Measurements from ENCODE around the gene NKX6-1. TPM values are rescaled to one million over a fixed set of nuclear protein-coding genes. Genes with fewer than 3 reads are reported as not detected.

The NKX6-1 gene
- total RNA-seq: not detected
- long read RNA-seq: 0 reads

DNA sequence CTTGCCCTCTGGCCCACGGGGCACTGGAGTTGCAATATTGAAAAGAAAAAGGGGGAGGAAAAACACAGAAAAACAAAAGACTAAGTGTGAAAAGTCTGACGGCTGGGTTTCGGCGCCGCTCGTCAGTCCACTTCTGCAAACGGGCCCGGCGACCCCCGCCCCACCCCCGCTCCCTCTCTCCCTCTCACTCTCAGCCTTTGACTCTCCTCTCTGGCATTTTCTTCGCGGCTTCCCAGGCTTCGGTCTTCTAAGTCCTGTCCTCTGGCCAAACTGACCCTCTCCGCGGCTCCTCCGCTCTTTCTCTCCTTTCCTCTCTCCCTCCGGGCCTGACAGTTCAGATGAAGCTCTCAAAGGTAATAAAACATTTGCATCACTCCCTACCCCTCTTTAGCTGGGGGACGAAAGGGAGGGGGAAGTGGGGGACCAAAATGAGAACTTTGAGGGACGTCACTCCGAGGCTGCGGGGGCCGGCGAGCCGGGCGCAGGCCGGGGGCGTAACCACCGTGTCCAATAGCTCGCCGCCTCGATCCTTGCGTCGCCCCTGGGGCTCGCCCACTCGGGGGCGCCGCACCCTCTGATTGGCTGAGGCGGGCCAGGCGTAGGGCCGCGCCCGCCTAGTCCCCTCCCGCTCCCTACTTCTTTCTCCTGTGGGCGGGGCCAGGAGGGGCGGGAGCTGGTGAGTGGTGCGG lies at the start of gene NKX6-1:
NKX6-1 (minus strand) TSS at position 358 of the 689 bp plus-strand sequence. CDS start 1,064 bp downstream, outside the sequence.
- ATAC-seq (peak; percentile 75), DNase-seq (ENCODE audit: missing footprints) (no peak)
- intact Hi-C loops (cut with DNase I): no loop called here

DNA sequence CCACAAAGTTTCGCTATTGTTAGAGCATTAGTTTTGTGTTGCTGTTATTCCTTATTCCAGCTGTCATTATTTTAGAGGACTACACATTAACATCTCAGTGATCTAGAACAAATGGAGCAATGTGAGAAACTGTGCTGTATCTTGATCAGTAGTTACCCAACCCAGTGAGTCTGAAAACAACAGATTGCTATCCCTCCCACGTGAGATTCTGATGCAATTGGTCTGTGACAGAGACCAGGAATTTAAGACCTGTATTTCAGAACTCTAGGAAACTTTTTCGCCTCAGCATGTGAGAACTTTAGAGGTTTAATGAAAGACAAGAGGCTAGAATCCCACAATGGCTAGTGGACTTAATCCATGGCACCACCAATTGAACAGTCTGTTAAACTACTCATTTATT lies 48.1 kb upstream of the NKX6-1 start:
- ATAC-seq (no peak), DNase-seq (ENCODE audit: missing footprints) (no peak)
- intact Hi-C loops (cut with DNase I): no loop called here

DNA sequence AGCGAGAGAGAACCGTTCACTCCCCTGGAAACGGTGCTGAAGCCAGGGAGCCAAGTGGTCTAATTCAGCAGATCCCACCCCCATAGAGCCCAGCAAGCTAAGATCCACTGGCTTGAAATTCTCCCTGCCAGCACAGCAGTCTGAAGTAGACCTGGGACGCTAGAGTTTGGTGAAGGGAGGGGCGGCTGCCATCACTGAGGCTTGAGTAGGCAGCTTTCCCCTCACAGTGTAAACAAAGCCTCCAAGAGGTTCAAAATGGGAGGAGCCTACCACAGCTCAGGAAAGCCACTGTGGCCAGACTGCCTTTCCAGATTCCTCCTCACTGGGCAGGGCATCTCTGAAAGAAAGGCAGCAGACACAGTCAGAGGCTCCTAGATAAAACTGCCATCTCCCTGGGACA lies 46.0 kb upstream of the NKX6-1 start:
- intact Hi-C loops (cut with DNase I): no loop called here
- ATAC-seq: no peak
- no peak for DNase-seq (ENCODE audit: missing footprints)

DNA sequence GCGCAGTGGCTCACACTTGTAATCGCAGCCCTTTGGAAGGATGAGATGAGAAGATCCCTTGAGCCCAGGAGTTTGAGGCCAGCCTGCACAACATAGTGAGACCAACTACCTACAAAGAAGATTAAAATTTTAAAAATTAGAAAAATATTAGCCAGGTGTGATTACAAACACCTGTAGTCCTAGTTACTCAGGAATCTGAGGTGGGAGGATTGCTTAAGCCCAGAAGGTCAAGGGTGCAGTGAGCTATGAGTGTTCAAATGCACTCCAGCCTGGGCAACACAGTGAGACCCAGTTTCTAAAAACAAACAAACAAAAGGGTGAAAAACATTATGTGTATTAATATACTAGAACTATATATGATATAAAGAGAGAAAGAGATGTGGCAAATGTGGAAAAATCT lies 36.8 kb upstream of the NKX6-1 start:
- ATAC-seq: no peak
- no peak for DNase-seq (ENCODE audit: missing footprints)
- intact Hi-C loops (cut with DNase I): no loop called here

DNA sequence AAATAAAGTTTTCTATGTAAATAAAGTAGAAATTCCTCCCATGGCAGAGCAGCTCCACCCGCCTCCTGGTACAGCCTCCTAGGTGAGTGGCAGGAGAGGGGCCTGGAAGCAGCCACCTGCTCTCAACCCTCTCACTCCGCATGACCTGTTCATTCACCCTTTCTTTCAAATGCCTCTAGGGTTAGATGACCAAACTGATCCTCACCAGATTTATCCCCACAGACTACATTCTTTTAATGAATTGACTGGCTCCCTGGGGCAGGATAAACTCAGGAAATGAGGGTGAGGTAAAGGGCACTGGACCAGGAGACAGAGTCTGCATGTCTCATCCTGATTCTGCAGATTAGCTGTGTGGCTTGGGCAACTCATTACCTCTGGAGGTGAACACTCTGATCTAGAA lies 32.6 kb upstream of the NKX6-1 start:
- no peak for ATAC-seq
- intact Hi-C loops (cut with DNase I): no loop called here
- DNase-seq (ENCODE audit: missing footprints): no peak

DNA sequence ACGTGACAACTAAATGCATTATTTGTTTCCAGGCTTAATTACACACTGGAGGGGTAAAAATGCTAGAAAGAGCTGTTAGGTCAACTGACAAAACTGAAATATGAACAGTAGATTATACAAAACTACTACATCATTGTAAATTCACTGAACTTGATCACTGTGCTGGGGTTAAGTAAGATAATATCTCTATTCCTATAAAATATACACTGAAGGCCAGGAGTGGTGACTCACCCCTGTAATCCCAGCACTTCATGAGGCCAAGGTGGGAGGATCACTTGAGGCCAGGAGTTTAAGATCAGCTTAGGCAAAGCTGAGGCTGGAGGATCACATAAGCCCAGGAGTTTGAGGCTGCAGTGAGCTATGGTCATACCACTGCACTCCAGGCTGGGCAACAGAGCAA lies 31.8 kb upstream of the NKX6-1 start:
- ATAC-seq: no peak
- no peak for DNase-seq (ENCODE audit: missing footprints)
- intact Hi-C loops (cut with DNase I): no loop called here

DNA sequence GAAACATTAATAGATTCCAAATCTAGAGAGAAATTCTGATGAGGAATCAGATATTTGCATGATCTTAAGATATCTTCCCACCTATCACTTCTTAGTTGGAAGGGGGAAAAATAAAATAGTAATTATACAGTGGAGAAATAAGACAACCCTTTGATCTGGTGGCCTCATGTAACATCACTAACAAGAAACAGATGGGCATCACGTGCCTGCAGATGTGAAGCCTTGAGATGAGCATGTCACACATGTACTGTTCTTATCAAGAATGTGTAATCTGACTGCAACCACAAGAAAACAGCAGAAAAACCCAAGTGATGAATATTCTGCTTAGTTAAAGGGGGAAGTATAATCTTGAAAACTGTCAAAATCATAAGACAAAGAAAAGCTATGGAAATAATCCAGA lies 31.4 kb upstream of the NKX6-1 start:
- no peak for ATAC-seq
- DNase-seq (ENCODE audit: missing footprints): no peak
- intact Hi-C loops (cut with DNase I): no loop called here

DNA sequence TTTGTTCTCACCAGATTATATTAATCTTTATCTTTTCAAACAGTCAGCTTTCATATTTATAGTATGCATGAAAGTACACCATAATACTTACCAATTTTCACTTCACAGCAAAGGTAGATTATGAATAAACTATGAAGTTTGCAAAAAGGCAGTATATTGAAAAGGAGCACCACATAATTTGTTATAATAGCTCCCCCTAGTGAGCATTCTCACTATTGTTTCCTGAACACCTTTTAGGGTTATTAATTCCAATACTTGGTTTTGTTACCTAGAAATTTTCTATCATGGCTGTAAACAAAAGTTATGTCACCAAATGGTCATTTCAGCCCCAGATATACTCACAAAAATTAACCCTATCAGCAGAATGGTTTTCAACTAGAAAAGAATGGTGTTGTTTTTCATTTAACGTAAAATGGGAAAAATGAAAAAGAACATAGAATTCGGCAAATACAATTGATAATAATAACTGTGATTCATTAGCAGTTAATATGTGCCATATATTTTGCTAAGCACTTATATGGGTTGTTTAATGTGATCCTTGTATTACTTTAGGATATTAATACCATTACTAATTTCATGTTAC lies 30.2 kb upstream of the NKX6-1 start:
- DNase-seq (ENCODE audit: missing footprints): no peak
- intact Hi-C loops (cut with DNase I): no loop called here
- no peak for ATAC-seq

DNA sequence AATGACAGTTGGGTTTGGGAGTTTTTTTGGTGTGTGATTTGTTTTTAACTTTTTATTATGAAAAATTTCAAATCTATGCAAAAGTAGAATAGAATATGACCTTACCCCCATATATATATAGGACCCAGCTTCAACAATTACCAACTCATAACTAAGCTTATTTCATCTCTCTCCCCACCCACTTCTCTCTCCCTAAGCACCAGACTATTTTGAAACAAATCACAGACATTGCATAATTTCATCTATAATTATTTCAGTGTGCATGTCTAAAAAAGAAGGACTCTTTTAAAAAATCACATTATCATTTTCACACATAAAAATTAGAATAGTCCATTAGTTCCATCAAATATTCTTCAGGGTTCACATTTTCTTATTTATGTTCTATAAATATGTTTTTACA lies 28.3 kb upstream of the NKX6-1 start:
- no peak for ATAC-seq
- intact Hi-C loops (cut with DNase I): no loop called here
- no peak for DNase-seq (ENCODE audit: missing footprints)

DNA sequence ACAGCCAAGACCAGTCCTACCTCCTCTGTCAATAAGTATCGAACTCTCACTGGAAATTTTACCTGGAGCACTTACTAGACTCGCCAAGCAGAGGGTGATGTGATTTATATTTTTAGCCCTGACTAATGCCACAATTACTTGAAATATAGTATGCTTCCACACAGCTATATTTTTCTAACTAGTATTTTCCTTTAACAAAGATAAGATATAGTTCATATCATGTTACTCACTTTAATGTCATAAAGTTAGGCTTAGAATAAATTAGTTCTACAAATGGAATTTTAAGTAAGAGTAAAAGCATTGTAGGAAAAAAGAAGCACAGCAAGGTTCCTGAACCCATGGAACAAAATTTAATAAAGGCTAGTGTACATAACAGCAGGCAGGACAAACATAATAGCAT lies 16.0 kb upstream of the NKX6-1 start:
- DNase-seq (ENCODE audit: missing footprints) (no peak), ATAC-seq (no peak)
- intact Hi-C loops (cut with DNase I): no loop called here

DNA sequence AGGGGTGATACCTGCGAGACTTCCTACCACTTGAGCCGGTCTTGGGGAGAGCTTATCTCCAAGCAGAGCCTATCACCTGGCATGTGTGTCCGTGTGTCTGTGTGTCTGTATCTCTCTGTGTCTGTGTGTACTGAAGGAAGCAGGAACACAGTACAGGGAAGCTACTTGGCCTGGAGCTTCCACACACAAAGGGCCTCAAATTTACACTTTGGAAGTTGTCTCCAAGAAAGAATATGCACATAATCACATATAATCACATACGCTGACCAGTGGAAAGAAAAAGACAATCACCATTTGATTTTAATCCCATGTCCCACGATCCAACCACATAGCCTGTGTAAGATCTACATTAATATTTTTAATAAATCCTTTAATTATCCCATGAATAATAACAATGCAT lies 13.2 kb upstream of the NKX6-1 start:
- intact Hi-C loops (cut with DNase I): no loop called here
- no peak for DNase-seq (ENCODE audit: missing footprints)

DNA sequence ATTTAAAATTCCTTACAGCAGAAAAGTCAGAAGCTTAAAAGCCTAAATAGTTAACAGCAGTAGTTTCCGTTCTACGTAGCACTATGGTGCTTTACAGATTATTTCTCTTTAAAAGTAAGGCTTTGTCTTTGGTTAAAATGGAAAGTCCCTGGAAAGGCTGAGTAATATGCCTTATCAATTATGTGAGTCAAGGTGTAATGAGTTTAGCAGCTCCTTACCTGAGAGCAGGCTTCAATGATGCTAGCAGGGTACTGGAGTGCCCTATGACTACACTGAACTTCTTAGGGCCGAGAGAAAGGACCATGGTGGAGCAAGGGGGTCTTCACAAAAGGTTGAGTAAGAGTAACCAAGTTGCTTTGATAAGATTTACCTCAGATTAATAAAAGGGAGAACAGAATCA lies 12.6 kb upstream of the NKX6-1 start:
- intact Hi-C loops (cut with DNase I): no loop called here
- DNase-seq (ENCODE audit: missing footprints) (no peak), ATAC-seq (no peak)

More for the DNA sequence above, 13.2 kb upstream of the NKX6-1 start:
- no peak for ATAC-seq

DNA sequence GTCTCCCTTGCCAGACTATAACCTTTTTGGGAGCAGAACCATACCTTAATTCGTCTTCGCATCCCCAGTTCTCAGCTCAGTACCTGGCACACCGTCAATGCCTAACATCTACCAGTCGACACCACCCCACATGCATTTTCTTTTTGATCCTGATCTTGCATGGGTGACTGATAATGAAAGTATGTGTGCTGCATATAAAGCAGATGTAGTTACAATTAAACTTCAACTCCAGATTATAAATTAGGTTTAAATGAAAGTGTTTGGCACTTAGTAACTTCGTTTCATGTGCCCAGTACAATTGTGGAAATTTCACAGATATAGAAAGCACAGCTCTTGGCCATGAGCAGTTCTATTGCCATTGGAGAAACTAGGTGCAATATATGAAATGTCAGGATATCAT lies 8.8 kb upstream of the NKX6-1 start:
- ATAC-seq: no peak

DNA sequence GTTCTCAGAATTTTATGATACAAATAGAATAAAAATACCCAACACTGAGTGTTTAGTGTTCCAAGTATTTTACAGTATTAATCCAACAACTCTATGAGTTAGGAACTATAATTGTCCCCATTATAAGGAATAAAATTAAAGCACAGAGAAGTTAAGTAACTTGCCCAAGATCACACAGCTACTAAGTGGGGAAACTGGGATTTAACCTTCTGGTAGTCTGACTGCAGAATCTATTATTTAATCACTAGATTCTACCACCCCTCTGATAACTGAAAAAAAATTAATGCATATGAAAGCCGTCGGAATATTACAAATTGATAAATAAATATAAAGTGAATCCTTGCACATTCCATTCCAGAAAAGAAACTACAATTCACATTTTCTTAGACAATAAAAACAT lies 5.7 kb upstream of the NKX6-1 start:
- intact Hi-C loops (cut with DNase I): loop anchor here (5.0 to 10.0 kb wide), 2 partner anchors 733 to 860 kb away; no protein-coding TSS in a partner anchor
- ATAC-seq (no peak), DNase-seq (ENCODE audit: missing footprints) (no peak)

More for the DNA sequence above, 8.8 kb upstream of the NKX6-1 start:
- DNase-seq (ENCODE audit: missing footprints): no peak
- intact Hi-C loops (cut with DNase I): loop anchor here (10.0 kb wide), 1 partner anchor 863 kb away; no protein-coding TSS in a partner anchor

DNA sequence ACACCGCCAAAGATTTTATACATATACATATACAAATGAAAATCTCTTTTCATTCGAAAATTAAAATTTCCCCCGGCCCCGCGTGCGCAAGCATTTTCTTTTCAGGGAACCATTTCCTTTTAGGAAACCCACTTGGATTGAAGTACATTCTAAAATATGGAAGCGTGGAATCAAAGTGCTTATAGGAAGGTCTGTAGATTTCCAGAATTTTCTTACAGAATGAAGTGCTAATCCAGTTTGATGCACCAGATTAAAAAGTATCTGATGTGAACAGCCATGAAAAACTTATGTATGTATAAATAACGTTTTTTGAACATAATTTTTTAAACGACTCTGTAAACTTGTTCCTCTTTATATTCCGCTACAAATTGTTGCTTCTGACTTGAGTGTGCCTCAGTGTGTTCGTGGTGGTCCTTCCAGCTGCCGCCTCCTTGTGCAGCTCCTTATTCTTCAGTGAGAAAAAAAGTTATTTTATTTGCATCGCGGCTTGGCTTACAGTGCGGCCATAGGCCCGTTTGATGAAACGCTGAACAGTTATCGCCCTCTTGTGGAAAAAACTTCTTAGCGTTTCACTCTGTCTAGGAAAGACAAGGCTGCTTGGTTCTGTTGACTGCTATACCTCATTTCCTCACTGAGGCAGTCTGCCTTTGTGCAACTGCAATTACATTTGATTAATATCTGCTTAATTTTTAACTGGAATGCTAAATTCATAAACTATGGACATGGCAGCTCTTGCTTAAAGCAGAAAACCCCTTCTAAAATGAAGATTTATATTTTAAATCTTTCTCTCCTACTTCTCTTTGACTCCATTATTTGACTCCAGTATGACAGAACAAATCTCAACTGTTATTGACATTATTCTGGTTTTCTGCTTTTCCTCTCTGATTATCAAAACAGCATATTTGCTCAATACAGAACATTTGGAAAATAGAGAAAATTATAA lies 4.7 kb upstream of the NKX6-1 start:
- intact Hi-C loops (cut with DNase I): loop anchor here (5.0 to 10.0 kb wide), 2 partner anchors 731 to 859 kb away; no protein-coding TSS in a partner anchor
- DNase-seq (ENCODE audit: missing footprints) (no peak), ATAC-seq (no peak)

DNA sequence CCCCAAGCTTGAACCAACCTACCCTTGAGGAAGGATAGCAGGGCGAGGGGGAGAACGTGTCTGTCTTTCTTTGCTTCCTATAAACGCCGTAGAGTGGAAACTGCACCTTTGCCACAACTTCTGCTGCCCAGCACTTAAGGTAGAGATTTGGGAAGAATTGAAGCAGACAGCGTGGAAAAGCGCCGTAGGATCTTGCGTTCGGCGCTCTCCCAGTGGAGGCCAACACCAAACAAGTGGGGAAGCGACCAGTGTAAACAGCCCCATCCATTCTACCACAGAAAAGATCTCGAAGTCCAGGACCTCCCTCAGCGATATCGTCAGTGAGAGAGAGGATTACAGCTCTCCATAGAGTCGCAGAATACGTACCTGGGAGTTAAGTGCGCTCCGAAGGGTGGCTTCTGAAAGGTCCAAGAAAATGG lies 3.9 kb upstream of the NKX6-1 start:
- ATAC-seq (no peak), DNase-seq (ENCODE audit: missing footprints) (no peak)
- intact Hi-C loops (cut with DNase I): loop anchor here (5.0 to 10.0 kb wide), 2 partner anchors 731 to 858 kb away; no protein-coding TSS in a partner anchor

DNA sequence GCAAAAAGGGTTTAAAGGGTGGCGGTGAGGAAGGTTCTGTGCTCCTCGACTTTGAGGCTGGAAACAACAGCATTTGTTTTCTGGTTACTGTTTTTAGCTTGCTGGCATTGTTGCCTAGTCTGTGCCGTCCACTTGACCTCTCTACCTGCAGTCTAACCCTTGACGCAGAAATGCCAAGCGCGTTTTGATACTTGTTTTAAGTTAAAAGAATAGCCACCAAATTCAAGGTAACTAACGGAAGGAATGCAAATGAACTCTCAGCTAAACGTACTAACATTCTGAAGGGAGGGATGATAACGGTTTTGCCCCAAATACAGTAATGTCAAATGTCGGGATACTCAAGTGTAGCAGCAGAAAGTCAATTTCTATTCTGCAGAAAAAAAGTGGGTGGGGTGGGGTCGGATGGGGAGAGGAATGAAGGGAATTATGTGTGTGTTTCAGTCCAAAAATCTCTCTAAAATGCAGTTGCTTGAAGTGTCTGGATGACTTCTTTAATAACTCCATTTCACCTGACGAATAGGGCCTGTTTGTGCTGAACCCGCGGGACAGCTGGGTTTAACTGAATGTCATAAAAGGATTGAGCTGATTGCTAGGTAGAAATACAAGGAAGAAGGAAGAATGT lies 3.4 kb upstream of the NKX6-1 start:
- intact Hi-C loops (cut with DNase I): loop anchor here (5.0 to 10.0 kb wide), 2 partner anchors 730 to 858 kb away; no protein-coding TSS in a partner anchor
- DNase-seq (ENCODE audit: missing footprints) (no peak), ATAC-seq (no peak)

DNA sequence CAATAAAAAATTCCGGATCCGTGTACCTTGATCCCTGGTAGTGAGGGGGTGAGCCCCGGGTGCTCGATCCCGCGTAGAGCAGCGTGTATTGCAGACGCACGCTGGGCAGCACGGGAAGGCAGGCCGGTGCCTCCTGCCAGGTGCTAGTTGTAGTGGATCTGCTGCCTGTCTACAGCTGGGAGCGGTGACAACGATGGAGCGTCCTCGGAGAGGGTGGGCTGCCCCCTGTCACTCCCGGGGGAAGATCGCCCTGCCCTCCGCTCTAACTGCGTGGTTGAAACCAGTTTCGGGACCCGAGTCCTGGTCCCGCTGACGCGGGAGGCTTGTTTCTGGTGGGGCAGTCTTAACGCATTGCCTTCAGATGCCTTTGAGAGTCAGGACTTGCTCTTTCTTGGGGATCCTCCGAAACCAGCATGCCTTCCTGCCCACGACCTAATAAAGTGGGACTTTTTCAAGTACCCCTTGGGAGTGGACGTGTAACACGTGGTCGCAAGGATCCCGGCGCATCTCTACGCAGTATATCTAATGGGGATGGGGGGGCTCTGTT lies 2.7 kb upstream of the NKX6-1 start:
- intact Hi-C loops (cut with DNase I): loop anchor here (5.0 to 10.0 kb wide), 2 partner anchors 729 to 857 kb away; no protein-coding TSS in a partner anchor
- DNase-seq (ENCODE audit: missing footprints): no peak
- no peak for ATAC-seq

DNA sequence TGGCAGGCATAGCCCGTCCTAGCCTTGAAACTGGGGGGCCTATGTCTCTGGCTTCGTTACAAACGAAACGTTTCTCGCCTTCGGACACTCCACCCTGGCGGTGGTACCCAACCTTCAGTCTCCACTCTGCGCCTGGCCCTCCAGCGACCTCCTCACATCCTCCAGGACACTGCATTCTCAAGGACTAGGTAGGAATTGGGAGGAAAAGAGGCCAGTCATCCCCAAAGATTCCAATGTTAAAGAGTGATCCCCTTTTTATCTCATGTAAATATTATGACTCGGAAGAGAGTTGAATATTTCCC lies 2.1 kb upstream of the NKX6-1 start:
- no peak for ATAC-seq
- DNase-seq (ENCODE audit: missing footprints): no peak
- intact Hi-C loops (cut with DNase I): loop anchor here (5.0 to 10.0 kb wide), 2 partner anchors 729 to 856 kb away; no protein-coding TSS in a partner anchor

Measured in Right ventricle myocardium inferior (tissue), 1 donor.